Lower lobe of right lung (tissue), 2 donors: ENCODE data around the gene RHOU. TPM values are rescaled to one million over a fixed set of nuclear protein-coding genes. Genes with fewer than 3 reads are reported as not detected.

Experiments
- ATAC-seq, 2 donors: fragments of 200-7000 bp; cut with Tn5 transposase; one replicate each; pipeline ENCODE4 v1.9.1; 2020 to 2022; ENCODE audit warnings: mild to moderate bottlenecking in 2 of 2, moderate library complexity in 2 of 2
- DNase-seq: peaks from one replicate; pipeline ENCODE4 v3.0.0-alpha.2; 2020
- H3K27ac ChIP-seq: fragments of 200-600 bp; one replicate; pipeline ENCODE4 v1.8.0; 2022
- H3K27me3 ChIP-seq: fragments of 200-600 bp; one replicate; pipeline ENCODE4 v1.8.0; 2022; ENCODE audit warnings: low read depth
- H3K36me3 ChIP-seq: fragments of 200-600 bp; one replicate; pipeline ENCODE4 v1.8.0; 2022; ENCODE audit warnings: mild to moderate bottlenecking
- H3K4me1 ChIP-seq: fragments of 200-600 bp; one replicate; pipeline ENCODE4 v1.8.0; 2022
- H3K4me3 ChIP-seq: fragments of 200-600 bp; one replicate; pipeline ENCODE4 v1.8.0; 2022; ENCODE audit warnings: mild to moderate bottlenecking
- H3K9me3 ChIP-seq: fragments of 200-600 bp; one replicate; pipeline ENCODE4 v1.8.0; 2022
- intact Hi-C: fragments of 100-400 bp; cut with DNase I; formaldehyde crosslinking; loops from one replicate; pipeline ENCODE4 v1.11.0; 2022
- total RNA-seq: library from RNA; stranded (reverse); fragmentation: NEBNext Ultra II Directional; extraction: Animal tissue kit (Norgen Biotek cat#: 25700); gene quantifications from one replicate; pipeline ENCODE4 v1.2.1, GENCODE V29; 2021
- TF ChIP-seq, protein P1 (sequence below): fragments of 200-600 bp; IDR thresholded peaks from one replicate; pipeline ENCODE4 v1.8.0; 2022; ENCODE audit warnings: antibody characterized with exemption, mild to moderate bottlenecking
- donor health status: DM: no; HTN: yes; CAD: no; lungs with severe emphysema.

RHOU gene
- total RNA-seq, 1 donor from 2014 or later, result 22.9 TPM

DNA sequence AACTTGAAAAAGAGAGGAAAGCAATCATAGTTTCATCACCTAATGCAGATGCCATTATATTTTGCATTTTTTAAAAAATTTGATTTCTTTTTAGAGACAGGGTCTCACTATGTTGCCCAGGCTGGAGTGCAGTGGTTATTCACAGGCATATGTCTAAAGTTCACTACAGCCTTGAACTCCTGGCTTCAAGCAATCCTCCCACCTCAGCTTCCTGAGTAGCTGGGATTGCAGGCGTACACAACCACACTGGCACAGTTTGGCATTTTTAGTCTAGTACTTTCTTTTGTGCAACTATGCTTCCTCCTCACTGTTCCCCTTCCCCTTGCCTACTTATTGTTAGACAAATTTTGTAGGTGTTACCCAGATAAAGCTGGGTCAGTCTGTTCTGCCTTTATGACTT is 18.0 kb downstream of the RHOU start:
- Histone ChIP-seq H3K36me3 (no peaks in the 10 kb centered on the region), H3K4me1 (no peaks in the 10 kb centered on the region), H3K4me3 (no peak overlapping the region), H3K27ac (no peak overlapping the region), H3K27me3 (peaks cover 9% of the 10 kb centered on the region), H3K9me3 (no peaks in the 10 kb centered on the region)
- ATAC-seq (peak in 1 of 2 donors; percentile 59), DNase-seq (no peak)
- TF ChIP-seq, protein P1, sequence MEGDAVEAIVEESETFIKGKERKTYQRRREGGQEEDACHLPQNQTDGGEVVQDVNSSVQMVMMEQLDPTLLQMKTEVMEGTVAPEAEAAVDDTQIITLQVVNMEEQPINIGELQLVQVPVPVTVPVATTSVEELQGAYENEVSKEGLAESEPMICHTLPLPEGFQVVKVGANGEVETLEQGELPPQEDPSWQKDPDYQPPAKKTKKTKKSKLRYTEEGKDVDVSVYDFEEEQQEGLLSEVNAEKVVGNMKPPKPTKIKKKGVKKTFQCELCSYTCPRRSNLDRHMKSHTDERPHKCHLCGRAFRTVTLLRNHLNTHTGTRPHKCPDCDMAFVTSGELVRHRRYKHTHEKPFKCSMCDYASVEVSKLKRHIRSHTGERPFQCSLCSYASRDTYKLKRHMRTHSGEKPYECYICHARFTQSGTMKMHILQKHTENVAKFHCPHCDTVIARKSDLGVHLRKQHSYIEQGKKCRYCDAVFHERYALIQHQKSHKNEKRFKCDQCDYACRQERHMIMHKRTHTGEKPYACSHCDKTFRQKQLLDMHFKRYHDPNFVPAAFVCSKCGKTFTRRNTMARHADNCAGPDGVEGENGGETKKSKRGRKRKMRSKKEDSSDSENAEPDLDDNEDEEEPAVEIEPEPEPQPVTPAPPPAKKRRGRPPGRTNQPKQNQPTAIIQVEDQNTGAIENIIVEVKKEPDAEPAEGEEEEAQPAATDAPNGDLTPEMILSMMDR, result no peak
- intact Hi-C loops, result no loop called here

DNA sequence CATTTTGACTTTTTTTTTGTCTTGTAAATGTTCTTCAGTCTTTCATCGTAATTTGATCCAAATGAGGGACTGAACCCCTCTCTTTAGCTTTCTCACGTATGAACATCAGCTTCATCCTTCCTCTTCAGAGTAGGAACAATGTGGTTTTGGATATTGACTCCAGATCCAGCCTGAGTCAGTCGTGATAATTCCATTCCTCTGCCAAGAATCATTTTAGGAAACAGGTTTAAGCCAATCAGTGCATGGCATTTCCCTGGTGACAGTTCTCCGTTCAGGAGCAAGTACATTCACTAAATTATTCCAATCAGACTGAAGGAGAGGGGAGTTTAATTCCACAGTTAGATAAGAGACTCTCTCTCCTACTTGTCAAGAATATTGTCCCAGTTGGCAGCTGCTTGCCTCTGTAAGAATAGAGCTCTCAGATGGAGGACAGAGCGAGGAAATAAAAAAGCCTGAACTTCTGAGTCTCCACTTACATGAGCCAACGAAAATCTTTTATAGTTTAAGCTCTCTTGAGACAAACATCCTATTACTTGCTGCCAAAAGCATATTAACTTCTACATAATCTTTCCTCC is 18.6 kb downstream of the RHOU start:
- H3K27me3 ChIP-seq, result peaks cover 9% of the 10 kb centered on the region
- DNase-seq (no peak), ATAC-seq (peak in 1 of 2 donors; percentile 26)
- no peaks in the 10 kb centered on the region for H3K4me1 ChIP-seq
- H3K9me3 ChIP-seq, result no peaks in the 10 kb centered on the region
- H3K36me3 ChIP-seq, result no peaks in the 10 kb centered on the region
- TF ChIP-seq, protein P1, result no peak
- H3K4me3 ChIP-seq, result no peak overlapping the region
- intact Hi-C loops, result no loop called here
- H3K27ac ChIP-seq, result no peak overlapping the region

DNA sequence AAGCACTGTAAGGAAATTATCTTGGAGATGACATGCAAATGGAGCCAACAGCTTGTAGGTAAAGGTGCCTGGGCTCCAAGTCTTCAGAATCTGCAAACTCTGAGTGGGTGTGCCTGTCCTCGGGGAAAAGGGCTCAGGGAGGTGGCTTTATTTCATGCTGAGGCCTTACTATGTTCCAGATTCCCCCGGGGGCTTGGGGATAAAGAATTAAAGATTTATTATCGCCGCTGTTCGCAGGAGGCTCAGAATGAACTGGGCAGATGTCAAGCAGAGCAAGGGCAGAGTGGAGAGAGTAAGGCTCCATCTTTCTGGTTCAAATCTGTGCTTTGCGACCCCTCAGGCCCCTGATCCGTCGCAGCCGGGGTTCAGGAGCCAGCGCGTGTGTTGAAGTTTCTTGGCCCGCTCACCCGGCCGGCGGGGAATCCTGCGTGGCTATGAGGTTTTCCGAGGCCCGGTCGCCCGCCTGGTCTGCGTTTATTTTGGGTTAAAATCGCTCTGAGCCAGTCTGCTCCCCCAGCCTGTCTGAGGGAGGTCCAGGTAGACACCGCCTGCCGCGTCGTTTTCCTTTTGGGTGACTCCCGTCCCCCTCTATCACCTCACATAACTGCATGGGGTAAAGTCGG is 19.5 kb downstream of the RHOU start:
- DNase-seq (no peak), ATAC-seq (no peak)
- Histone ChIP-seq H3K9me3 (no peaks in the 10 kb centered on the region), H3K27me3 (peaks cover 9% of the 10 kb centered on the region), H3K27ac (no peak overlapping the region), H3K4me1 (no peaks in the 10 kb centered on the region), H3K36me3 (no peaks in the 10 kb centered on the region), H3K4me3 (no peak overlapping the region)
- TF ChIP-seq, protein P1, result no peak
- intact Hi-C loops, result no loop called here

DNA sequence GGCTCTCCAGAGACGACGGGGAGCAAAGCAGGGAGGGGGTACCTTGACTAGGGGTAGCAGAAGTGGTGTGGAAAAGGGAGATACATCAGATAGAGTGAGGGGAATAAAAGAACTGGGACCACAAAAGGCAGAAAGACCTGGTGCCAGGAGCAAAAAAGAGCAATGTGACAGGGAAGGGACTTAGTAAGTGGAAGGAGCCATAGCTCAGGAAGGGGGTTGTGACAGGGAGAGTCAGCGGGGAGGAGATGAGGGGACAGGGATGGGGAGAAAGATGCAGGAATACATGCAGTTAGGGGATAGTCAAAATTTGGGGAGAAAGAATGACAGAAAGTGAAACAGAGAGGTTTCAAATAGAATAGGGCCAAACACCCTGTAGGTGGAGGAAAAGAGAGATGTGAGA is 20.5 kb downstream of the RHOU start:
- TF ChIP-seq, protein P1, result no peak
- ATAC-seq, result no peak
- intact Hi-C loops, result no loop called here
- H3K4me1 ChIP-seq, result no peaks in the 10 kb centered on the region
- no peak for DNase-seq
- H3K27me3 ChIP-seq, result peaks cover 9% of the 10 kb centered on the region
- no peak overlapping the region for H3K27ac ChIP-seq
- H3K36me3 ChIP-seq, result no peaks in the 10 kb centered on the region
- no peak overlapping the region for H3K4me3 ChIP-seq
- no peaks in the 10 kb centered on the region for H3K9me3 ChIP-seq

DNA sequence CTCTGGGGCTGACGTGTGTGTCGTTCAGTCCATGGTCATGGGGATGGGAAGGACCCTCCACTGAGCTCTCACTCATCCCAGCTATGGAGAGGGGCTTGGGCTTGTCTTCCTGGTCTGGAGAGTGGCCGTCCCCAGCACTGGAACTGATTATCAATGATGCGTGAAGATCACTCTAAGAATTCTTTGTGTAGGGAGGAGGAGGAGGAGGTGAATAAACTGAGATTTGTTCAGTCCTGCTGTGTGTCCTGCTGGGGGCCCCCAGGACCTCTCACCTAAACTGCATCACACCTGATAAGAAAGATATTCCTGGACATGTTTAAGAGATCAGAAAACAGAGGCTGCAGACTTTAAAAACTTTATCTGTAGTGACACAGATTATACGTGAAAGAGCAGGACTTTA is 21.2 kb downstream of the RHOU start:
- no peaks in the 10 kb centered on the region for H3K9me3 ChIP-seq
- peaks cover 9% of the 10 kb centered on the region for H3K27me3 ChIP-seq
- intact Hi-C loops, result no loop called here
- no peak overlapping the region for H3K27ac ChIP-seq
- no peaks in the 10 kb centered on the region for H3K36me3 ChIP-seq
- TF ChIP-seq, protein P1, result no peak
- ATAC-seq (no peak), DNase-seq (no peak)
- no peak overlapping the region for H3K4me3 ChIP-seq
- no peaks in the 10 kb centered on the region for H3K4me1 ChIP-seq
